T-helper 2 cell treated with Interferon-gamma antibody and Interleukin-4, amounts not matched to agents 100 ng/mL and 5 ng/mL, for 36 hours (primary cell): ENCODE measurements around the gene IL18R1. TPM values are rescaled to one million over a fixed set of nuclear protein-coding genes. Genes with fewer than 3 reads are reported as not detected.

Experiments
- intact Hi-C: fragments of 100-400 bp; cut with micrococcal nuclease; formaldehyde crosslinking; loops from one replicate; pipeline ENCODE4 v1.15.1; 2023
- total RNA-seq: library from RNA; stranded (reverse); gene quantifications from 2 replicates; pipeline ENCODE4 v1.2.3, GENCODE V29; 2022

IL18R1 gene
- total RNA-seq, 1 donor from 2014 or later, result 21.3 TPM

DNA sequence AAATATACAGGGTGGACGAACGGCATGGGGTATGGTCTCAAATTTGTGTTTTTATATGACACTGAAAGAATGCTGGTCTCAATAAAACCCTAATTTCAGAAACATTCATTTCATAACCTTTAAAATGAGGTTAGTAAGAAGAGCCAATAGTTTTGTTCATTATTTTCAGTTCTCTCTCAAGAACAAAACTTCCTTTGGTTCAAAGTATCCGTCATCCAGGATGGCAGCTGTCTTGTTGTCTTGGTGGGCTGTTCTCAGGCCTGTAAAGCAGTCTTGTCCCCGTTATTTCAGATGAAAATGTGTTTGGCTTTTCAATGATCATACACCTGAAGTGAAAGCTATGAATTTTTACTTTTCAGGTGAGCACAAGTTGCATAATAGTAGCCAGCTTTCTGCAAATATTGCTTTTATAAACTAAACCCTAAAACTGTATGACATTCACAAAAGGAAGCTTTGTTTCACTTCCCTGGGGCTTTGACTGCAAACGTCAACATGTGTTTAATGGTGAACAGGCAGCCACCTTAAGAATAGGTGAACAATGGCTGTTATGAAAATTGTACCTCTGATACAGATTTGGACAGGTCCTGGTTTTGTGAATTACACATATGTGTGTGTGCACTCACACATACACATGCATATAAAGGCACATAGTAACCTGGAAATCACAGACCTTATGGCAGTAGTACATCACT lies 70.0 kb downstream of the IL18R1 start:
- intact Hi-C loops, result no loop called here

GRCh38 chr2:102427249-102427648 lies 71.7 kb downstream of the IL18R1 start:
- intact Hi-C loops, result no loop called here

GRCh38 chr2:102428573-102428972 lies 73.0 kb downstream of the IL18R1 start:
- intact Hi-C loops, result no loop called here

DNA sequence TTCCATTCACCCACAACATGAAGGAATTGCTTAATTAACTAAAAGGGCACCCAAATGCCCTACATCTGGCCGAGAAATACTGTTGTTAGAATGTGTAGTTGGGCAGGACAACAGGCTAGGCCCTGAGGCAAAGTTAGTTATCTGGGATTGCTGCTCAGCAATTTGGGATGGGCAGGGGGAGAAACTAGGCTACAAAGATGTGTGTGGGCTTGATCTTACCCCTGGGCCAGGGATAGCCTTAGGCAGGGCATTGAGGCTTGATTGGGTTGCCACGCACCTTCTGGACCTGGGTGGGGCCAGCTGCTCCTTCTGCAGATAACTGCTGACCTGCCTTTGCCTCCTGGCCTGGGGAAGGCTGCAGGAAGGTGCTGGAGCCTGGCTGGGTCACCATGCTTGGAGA lies 76.8 kb downstream of the IL18R1 start:
- intact Hi-C loops, result no loop called here

DNA sequence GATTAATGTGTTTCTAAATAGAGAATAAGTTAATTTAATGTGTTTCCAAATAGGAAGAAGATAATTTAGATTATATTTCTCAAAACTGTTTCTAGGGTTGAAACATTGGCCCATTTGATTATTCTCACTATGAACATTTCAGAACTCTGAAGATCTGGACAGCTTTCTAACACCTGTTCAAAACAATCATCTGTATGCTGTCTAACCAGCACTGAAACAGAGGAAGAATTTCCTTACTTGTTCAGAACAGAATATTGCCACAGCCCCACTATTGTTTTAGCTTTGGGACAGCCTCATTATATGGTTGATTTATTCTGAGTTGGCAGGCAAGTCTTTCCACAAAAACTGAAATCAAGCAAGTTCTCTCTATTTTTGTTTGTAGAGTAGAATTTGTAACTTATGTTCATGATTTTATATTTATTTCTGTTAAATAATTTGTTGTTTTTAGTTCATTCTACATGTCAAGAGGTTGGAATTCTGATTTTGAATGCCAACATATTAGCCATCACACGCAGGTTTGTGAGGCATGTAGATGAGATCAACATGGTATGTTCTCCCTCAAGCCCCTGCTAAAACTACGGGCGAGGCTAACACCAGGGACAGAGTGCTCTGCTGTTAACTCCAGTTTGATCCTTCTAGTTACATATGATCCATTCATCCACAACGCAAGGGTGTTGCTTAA lies 78.5 kb downstream of the IL18R1 start:
- intact Hi-C loops, result loop anchor here (2.0 kb wide), 1 partner anchor 15 kb away; no protein-coding TSS in a partner anchor

GRCh38 chr2:102434655-102435381 lies 79.2 kb downstream of the IL18R1 start:
- intact Hi-C loops, result loop anchor here (2.0 kb wide), 1 partner anchor 16 kb away; no protein-coding TSS in a partner anchor

DNA sequence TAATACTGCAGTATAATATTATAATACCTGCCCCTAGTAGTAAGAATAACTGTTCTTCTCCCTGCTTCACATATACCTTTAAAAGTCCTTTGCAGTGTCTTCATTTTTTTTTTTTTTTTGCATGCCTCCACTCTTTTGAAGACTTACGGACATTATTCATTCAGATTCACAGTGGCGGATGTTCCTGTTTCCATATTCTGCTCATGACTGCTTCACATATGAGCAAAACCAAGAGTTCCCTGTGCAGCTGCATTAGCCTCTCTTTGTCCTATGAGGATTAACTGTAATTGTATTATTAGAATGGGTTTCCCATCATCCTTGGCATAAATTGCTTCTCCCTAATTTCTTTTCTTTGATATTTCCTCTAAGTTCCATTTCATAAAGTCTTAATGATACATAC lies 80.1 kb downstream of the IL18R1 start:
- intact Hi-C loops, result loop anchor here (2.0 kb wide), 1 partner anchor 17 kb away; no protein-coding TSS in a partner anchor

DNA sequence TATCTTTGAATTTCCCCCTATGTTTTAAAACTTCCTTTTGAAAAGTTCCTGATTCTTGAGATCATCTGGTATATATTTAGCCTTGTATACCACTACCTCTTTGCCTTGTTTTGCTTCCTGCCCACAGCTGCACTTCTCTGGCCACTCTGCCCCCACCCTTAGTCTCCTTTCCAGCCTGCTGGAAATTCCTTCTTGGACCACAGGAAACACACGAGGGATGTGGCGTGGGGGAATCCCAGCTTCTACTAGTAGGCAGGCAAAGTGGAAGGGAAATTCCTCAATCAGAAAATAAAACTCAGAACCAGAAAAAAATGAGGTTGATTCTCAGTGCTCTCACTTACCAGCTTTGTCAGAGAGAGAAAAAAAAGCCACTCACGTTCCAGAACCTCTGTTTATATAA lies 80.7 kb downstream of the IL18R1 start:
- intact Hi-C loops, result no loop called here

DNA sequence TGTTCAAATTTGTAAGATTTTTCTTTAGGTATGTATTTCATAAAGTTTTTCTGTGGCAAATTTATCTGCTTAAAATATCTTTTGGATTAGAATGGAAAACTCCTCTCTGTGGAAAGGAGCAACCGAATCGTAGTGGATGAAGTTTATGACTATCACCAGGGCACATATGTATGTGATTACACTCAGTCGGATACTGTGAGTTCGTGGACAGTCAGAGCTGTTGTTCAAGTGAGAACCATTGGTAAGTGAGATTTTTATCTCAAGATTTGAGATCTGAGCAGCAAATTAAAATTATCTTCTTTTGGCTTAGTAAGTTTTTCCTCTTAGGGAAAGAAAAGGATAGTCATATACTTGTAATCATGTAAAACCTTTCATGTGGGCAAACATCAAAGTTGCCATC lies 81.5 kb downstream of the IL18R1 start:
- intact Hi-C loops, result no loop called here

- intact Hi-C loops, result no loop called here
These were observed 82.5 kb downstream of the IL18R1 start for GRCh38 chr2:102438111-102438510.

- intact Hi-C loops, result no loop called here
These were observed 83.0 kb downstream of the IL18R1 start for GRCh38 chr2:102438578-102438977.

- intact Hi-C loops, result no loop called here
These were observed 83.6 kb downstream of the IL18R1 start for GRCh38 chr2:102439065-102439695.

GRCh38 chr2:102442967-102443828 lies 87.6 kb downstream of the IL18R1 start:
- intact Hi-C loops, result loop anchor here (1.0 to 10.0 kb wide), 6 partner anchors 24 to 256 kb away; partner anchors contain the start of gene IL1RL2

- intact Hi-C loops, result loop anchor here (5.0 to 10.0 kb wide), 2 partner anchors 49 to 257 kb away; partner anchors contain the start of gene IL1RL2
These were observed 88.6 kb downstream of the IL18R1 start for GRCh38 chr2:102444233-102444632.

GRCh38 chr2:102446936-102447335 lies 91.3 kb downstream of the IL18R1 start:
- intact Hi-C loops, result loop anchor here (10.0 kb wide), 1 partner anchor 52 kb away; no protein-coding TSS in a partner anchor

Other genes starting within 250 kb of the IL18R1 start
- 0.05 and 0.11 TPM in 2 replicates for gene IL1R1, start 213.1 kb upstream of the IL18R1 start, total RNA-seq
- gene IL1RL2, start 168.8 kb upstream of the IL18R1 start, total RNA-seq, result not detected in 2 replicates
- gene IL1RL1, start 44.2 kb upstream of the IL18R1 start, total RNA-seq, result 2.4 and 3.0 TPM in 2 replicates
- gene IL18RAP, start 67.4 kb downstream of the IL18R1 start, total RNA-seq, result 3.4 and 4.2 TPM in 2 replicates
- gene SLC9A4, start 117.4 kb downstream of the IL18R1 start, total RNA-seq, result 0.11 and 0.18 TPM in 2 replicates